Measurements from ENCODE around the gene ERN1. TPM values are rescaled to one million over a fixed set of nuclear protein-coding genes. Genes with fewer than 3 reads are reported as not detected.

Gene ERN1
- total and polyA plus RNA-seq, 2 of the 13 experiments (the other 11 are each of a cell fraction or from before 2014, with no cell fraction given), result 6.0 to 12.7 TPM

- H3K4me2 ChIP-seq (ENCODE audit: low read depth, low read length), result no peak overlapping the region
- no TSS peak for BruUV-seq (replicated peaks)
- H3K9me3 ChIP-seq (ENCODE audit: low read length), result no peaks in the 10 kb centered on the region
- H2AFZ ChIP-seq (ENCODE audit: low read length), result no peak overlapping the region
- no peaks in the 10 kb centered on the region; a peak in 1 of 5 replicates for H3K27me3 ChIP-seq (ENCODE audit: control insufficient read depth in 1 of 2, insufficient read depth in 2 of 2, low read length in 2 of 2)
- no peak overlapping the region for H3K9ac ChIP-seq (ENCODE audit: insufficient read depth, low read depth, low read length)
- in situ Hi-C loops (cut with HindIII; ENCODE audit: extremely low pct_ligation_motif_present, low pct_unique_long_range_greater_than_20kb), result no loop called here
- intact Hi-C loops (cut with micrococcal nuclease; ENCODE audit: unreplicated experiment), result no loop called here
- ATAC-seq (no peak), FAIRE-seq (no peak), DNase-seq (ENCODE audit: low spot score) (no peak)
- 97% methylated on average over 3 of the region's 3 CpGs for WGBS (ENCODE audit: low lambda C conversion rate)
- TF ChIP-seq STAT5B (CRISPR knock-in tag; IDR thresholded peaks at IDR 0.05), result no peak
- TF ChIP-seq ZNF362 (CRISPR knock-in tag; IDR thresholded peaks at IDR 0.05; ENCODE audit: borderline replicate concordance), result no peak
- no peak for TF ChIP-seq FOXO1 (CRISPR knock-in tag; IDR thresholded peaks at IDR 0.05)
- no peak for TF ChIP-seq RARA (CRISPR knock-in tag; IDR thresholded peaks at IDR 0.05)
- no peak for TF ChIP-seq ZNF557 (CRISPR knock-in tag; IDR thresholded peaks at IDR 0.05)
- no peak for TF ChIP-seq DRAP1 (CRISPR knock-in tag; IDR thresholded peaks at IDR 0.05)
- TF ChIP-seq ZKSCAN5 (CRISPR knock-in tag; IDR thresholded peaks at IDR 0.05), result no peak
- TF ChIP-seq, protein P1, sequence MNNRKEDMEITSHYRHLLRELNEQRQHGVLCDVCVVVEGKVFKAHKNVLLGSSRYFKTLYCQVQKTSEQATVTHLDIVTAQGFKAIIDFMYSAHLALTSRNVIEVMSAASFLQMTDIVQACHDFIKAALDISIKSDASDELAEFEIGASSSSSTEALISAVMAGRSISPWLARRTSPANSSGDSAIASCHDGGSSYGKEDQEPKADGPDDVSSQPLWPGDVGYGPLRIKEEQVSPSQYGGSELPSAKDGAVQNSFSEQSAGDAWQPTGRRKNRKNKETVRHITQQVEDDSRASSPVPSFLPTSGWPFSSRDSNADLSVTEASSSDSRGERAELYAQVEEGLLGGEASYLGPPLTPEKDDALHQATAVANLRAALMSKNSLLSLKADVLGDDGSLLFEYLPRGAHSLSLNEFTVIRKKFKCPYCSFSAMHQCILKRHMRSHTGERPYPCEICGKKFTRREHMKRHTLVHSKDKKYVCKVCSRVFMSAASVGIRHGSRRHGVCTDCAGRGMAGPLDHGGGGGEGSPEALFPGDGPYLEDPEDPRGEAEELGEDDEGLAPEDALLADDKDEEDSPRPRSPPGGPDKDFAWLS (CRISPR knock-in tag; IDR thresholded peaks at IDR 0.05; ENCODE audit: borderline replicate concordance), result no peak
- TF ChIP-seq, protein P2, sequence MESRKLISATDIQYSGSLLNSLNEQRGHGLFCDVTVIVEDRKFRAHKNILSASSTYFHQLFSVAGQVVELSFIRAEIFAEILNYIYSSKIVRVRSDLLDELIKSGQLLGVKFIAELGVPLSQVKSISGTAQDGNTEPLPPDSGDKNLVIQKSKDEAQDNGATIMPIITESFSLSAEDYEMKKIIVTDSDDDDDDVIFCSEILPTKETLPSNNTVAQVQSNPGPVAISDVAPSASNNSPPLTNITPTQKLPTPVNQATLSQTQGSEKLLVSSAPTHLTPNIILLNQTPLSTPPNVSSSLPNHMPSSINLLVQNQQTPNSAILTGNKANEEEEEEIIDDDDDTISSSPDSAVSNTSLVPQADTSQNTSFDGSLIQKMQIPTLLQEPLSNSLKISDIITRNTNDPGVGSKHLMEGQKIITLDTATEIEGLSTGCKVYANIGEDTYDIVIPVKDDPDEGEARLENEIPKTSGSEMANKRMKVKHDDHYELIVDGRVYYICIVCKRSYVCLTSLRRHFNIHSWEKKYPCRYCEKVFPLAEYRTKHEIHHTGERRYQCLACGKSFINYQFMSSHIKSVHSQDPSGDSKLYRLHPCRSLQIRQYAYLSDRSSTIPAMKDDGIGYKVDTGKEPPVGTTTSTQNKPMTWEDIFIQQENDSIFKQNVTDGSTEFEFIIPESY (CRISPR knock-in tag; IDR thresholded peaks at IDR 0.05), result no peak
- H3K4me3 ChIP-seq (replicated peaks in 1 of 3; ENCODE audit: insufficient read depth in 1 of 3, low read depth in 2 of 3, low read length in 3 of 3), result no peak overlapping the region
- H3K4me1 ChIP-seq (ENCODE audit: insufficient read depth, low read length), result peaks cover 75% of the 10 kb centered on the region
- no peak overlapping the region for H3K27ac ChIP-seq (ENCODE audit: extremely low read length, insufficient read depth, low read length)
- ChIA-PET CTCF (ENCODE audit: low intra/inter-chr PET ratio, low total read pairs) (no interaction called here), POLR2A (interaction anchor here (2.0 to 2.2 kb wide), 2 partner anchors 22 to 42 kb away, joined by 9 to 10 read pairs; no protein-coding TSS in a partner anchor)
- peaks cover 0 to 1% of the 10 kb centered on the region in 2 experiments; a peak in 2 of 5 replicates for H3K36me3 ChIP-seq (replicated peaks in 1 of 2; ENCODE audit: control insufficient read depth in 1 of 2, insufficient read depth in 2 of 2, low read length in 2 of 2)
- peaks cover 16% of the 10 kb centered on the region; the same call in 1 of the 2 replicates for H4K20me1 ChIP-seq (ENCODE audit: insufficient read depth, low read length)
- peaks cover 72% of the 10 kb centered on the region for H3K79me2 ChIP-seq (ENCODE audit: insufficient read depth, low read length)
Observed at GRCh38 chr17:64124609-64125008, 5.3 kb downstream of the ERN1 start.

All from HepG2 (cell line).